Measurements from ENCODE around the gene B3GNT5. TPM values are rescaled to one million over a fixed set of nuclear protein-coding genes. Genes with fewer than 3 reads are reported as not detected.

B3GNT5 gene
- total and polyA plus RNA-seq, 9 of the 15 experiments (the other 6 are each of a cell fraction or from before 2014, with no cell fraction given) = 8.8 to 23.8 (median 14.4) TPM

- TF ChIP-seq AFF4 (CRISPR knock-in tag; IDR thresholded peaks at IDR 0.05) = no peak
Observed at GRCh38 chr3:183212096-183212495, 41.0 kb upstream of the B3GNT5 start (continued).

- FAIRE-seq = no peak
- ChIA-PET POLR2A (interaction anchor here (0.5 to 1.1 kb wide), 4 partner anchors 12 to 63 kb away, joined by 3 read pairs; no protein-coding TSS in a partner anchor), CTCF (ENCODE audit: low intra/inter-chr PET ratio) (no interaction called here)
Observed at GRCh38 chr3:183212565-183212964, 40.5 kb upstream of the B3GNT5 start.

More at GRCh38 chr3:183212565-183212964, 40.5 kb upstream of the B3GNT5 start:
- Histone ChIP-seq H3K4me3 (no peak overlapping the region), H3K36me3 (ENCODE audit: control insufficient read depth, insufficient read depth, low read length) (no peaks in the 10 kb centered on the region; the same call in 2 of the 3 replicates), H3K9ac (ENCODE audit: insufficient read depth in 1 of 2, low read depth in 2 of 2, low read length in 2 of 2) (no peak overlapping the region), H4K20me1 (replicated peaks; ENCODE audit: control insufficient read depth, insufficient read depth, low read length) (no peaks in the 10 kb centered on the region), H3K4me1 (replicated peaks in 1 of 2; ENCODE audit: control insufficient read depth in 2 of 2, insufficient read depth in 2 of 2, low read length in 2 of 2) (peaks cover 3 to 5% of the 10 kb centered on the region in 2 experiments; a peak in 3 of 5 replicates), H2AFZ (ENCODE audit: low read depth, low read length) (no peak overlapping the region), H3K27me3 (ENCODE audit: control insufficient read depth in 2 of 2, insufficient read depth in 2 of 2, low read length in 2 of 2) (no peaks in the 10 kb centered on the region), H3K9me3 (replicated peaks; ENCODE audit: control insufficient read depth, insufficient read depth, low read depth, low read length) (no peaks in the 10 kb centered on the region), H3K27ac (ENCODE audit: extremely low read depth, low read depth, low read length) (no peak overlapping the region), H3K9me1 (ENCODE audit: control insufficient read depth, insufficient read depth, low read length) (no peaks in the 10 kb centered on the region), H3K79me2 (ENCODE audit: control insufficient read depth, insufficient read depth, low read length) (no peaks in the 10 kb centered on the region), H3K4me2 (ENCODE audit: insufficient read depth, low read length) (no peak overlapping the region)
- TF ChIP-seq RBFOX2 (IDR thresholded peaks at IDR 0.05; ENCODE audit: low read depth, low read length) = no peak
- TF ChIP-seq ZNF740 (CRISPR knock-in tag; IDR thresholded peaks at IDR 0.05) = no peak
- 0 out of 4 replicates have a peak, but pooled peaks of 1 of the 2 experiments have one; percentile 36 for TF ChIP-seq ZNF740 (tag; IDR thresholded peaks at IDR 0.05)
- no peak for TF ChIP-seq BDP1 (IDR thresholded peaks at IDR 0.05; ENCODE audit: insufficient read depth, insufficient read length)
- in situ Hi-C loops (cut with MboI) = no loop called here
- no TSS peak for BruUV-seq (replicated peaks)
- DNase-seq (ENCODE audit: extremely low read depth in 1 of 4, low spot score in 3 of 4) (no peak), ATAC-seq (peak; percentile 49; the same call in 2 of the 3 replicates)
- 35% methylated on average over 7 of the region's 7 CpGs for WGBS (ENCODE audit: insufficient coverage, low coverage, missing lambda C conversion rate)
- intact Hi-C loops (cut with micrococcal nuclease) = no loop called here
